Neural cell (in vitro differentiated cells): Measurements from ENCODE around the gene ALG6. TPM values are rescaled to one million over a fixed set of nuclear protein-coding genes. Genes with fewer than 3 reads are reported as not detected.
A peak's percentile ranks its signal among the peaks of the same experiment; 100 is the strongest.

Source experiments
- H2AFZ ChIP-seq: fragments of 200-600, 300-800 bp; sonication (generic), shearing (Covaris generic); 2 replicates; pipeline ENCODE4 v1.6.0; 2014; ENCODE audit warnings: low read depth, mild to moderate bottlenecking, antibody characterized with exemption, low read length, moderate library complexity
- H3F3A ChIP-seq: fragments of 200-600 bp; shearing (Covaris generic); 2 replicates; pipeline ENCODE4 v1.6.1; 2016; ENCODE audit warnings: mild to moderate bottlenecking, moderate library complexity, mixed read lengths, antibody characterized with exemption, low read length; ENCODE audit not compliant: insufficient read depth, poor library complexity, severe bottlenecking
- H3K27ac ChIP-seq: fragments of 200-600, 300-800 bp; sonication (generic), shearing (Covaris generic); 2 replicates; pipeline ENCODE4 v1.5.1; 2014; ENCODE audit warnings: mild to moderate bottlenecking, low read length, moderate library complexity
- H3K27me3 ChIP-seq: fragments of 300-800, 200-600 bp; sonication (generic), shearing (Covaris generic); 2 replicates; pipeline ENCODE4 v1.6.0; 2014; ENCODE audit warnings: mild to moderate bottlenecking, low read depth, low read length, moderate library complexity; ENCODE audit not compliant: insufficient read depth
- H3K36me3 ChIP-seq: fragments of 300-800, 200-600 bp; sonication (generic), shearing (Covaris generic); 2 replicates; pipeline ENCODE4 v1.5.1; 2014; ENCODE audit warnings: mild to moderate bottlenecking, antibody characterized with exemption, low read length, moderate library complexity; ENCODE audit not compliant: insufficient read depth
- H3K4me2 ChIP-seq: fragments of 300-800, 200-600 bp; sonication (generic), shearing (Covaris generic); 2 replicates; pipeline ENCODE4 v1.6.0; 2014; ENCODE audit warnings: mild to moderate bottlenecking, low read length
- H3K4me3 ChIP-seq: fragments of 300-800, 200-600 bp; sonication (generic), shearing (Covaris generic); 2 replicates; pipeline ENCODE4 v1.5.1; 2014; ENCODE audit warnings: mild to moderate bottlenecking, low read length, moderate library complexity
- H3K79me2 ChIP-seq: fragments of 200-600 bp; shearing (Covaris generic); replicated peaks from 2 replicates; pipeline ENCODE4 v1.6.0; 2014; ENCODE audit warnings: mild to moderate bottlenecking, low read length, moderate library complexity; ENCODE audit not compliant: insufficient read depth
- H3K9ac ChIP-seq: fragments of 300-800, 200-600 bp; sonication (generic), shearing (Covaris generic); 2 replicates; pipeline ENCODE4 v1.6.1; 2016; ENCODE audit warnings: mild to moderate bottlenecking, low read length, mixed read lengths
- H3K9me2 ChIP-seq: fragments of 200-600 bp; shearing (Covaris generic); 2 replicates; pipeline ENCODE4 v1.6.1; 2016; ENCODE audit warnings: mild to moderate bottlenecking, low read length, mixed read lengths; ENCODE audit not compliant: insufficient read depth
- H3K9me3 ChIP-seq: fragments of 200-600, 300-800 bp; sonication (generic), shearing (Covaris generic); 2 replicates; pipeline ENCODE4 v1.6.1; 2016; ENCODE audit warnings: mild to moderate bottlenecking, mixed run types, low read length, moderate library complexity, mixed read lengths
- H4K20me1 ChIP-seq: fragments of 200-600 bp; shearing (Covaris generic); 2 replicates; pipeline ENCODE4 v1.6.1; 2016; ENCODE audit warnings: mild to moderate bottlenecking, mixed run types; ENCODE audit not compliant: insufficient read depth
- EP300 ChIP-seq: fragments of 450-650 bp; conservative IDR thresholded peaks from 2 replicates; pipeline ENCODE4 v1.6.1; 2014; ENCODE audit warnings: antibody characterized with exemption, mild to moderate bottlenecking, moderate library complexity; ENCODE audit not compliant: poor library complexity, severe bottlenecking
- MXI1 ChIP-seq: fragments of 450-650 bp; conservative IDR thresholded peaks from 2 replicates; pipeline ENCODE4 v1.6.1; 2014; ENCODE audit warnings: antibody characterized with exemption, mild to moderate bottlenecking; ENCODE audit not compliant: poor library complexity, severe bottlenecking
- POLR2AphosphoS5 ChIP-seq: IDR thresholded peaks from 2 replicates; pipeline ENCODE4 v1.6.1; 2012
- RAD21 ChIP-seq: fragments of 450-650 bp; conservative IDR thresholded peaks from 2 replicates; pipeline ENCODE4 v1.6.1; 2014; ENCODE audit warnings: antibody characterized with exemption, mild to moderate bottlenecking, moderate library complexity
- polyA plus RNA-seq: library from polyadenylated mRNA; depleted of rRNA; stranded (reverse); fragments of >200 nt; gene quantifications from 2 replicates; pipeline ENCODE4 v1.2.3, GENCODE V29; 2014
- small RNA-seq, 3 experiments: library from RNA; depleted of rRNA; stranded (forward); fragments of <200 nt; gene quantifications; one replicate each; pipeline ENCODE3, GENCODE V24; 2012

The ALG6 gene
- polyA plus RNA-seq, 1 donor from 2014 or later = 46.8 TPM

GRCh38 chr1:63487336-63488065 is 120.1 kb downstream of the ALG6 start:
- Histone ChIP-seq H3K79me2 (no peaks in the 10 kb centered on the region), H3K27me3 (no peaks in the 10 kb centered on the region), H3K4me3 (no peak overlapping the region), H3K9me3 (no peaks in the 10 kb centered on the region), H3F3A (no peaks in the 10 kb centered on the region), H3K9ac (no peak overlapping the region), H3K4me2 (no peak overlapping the region), H3K36me3 (no peaks in the 10 kb centered on the region), H2AFZ (no peak overlapping the region), H3K27ac (no peak overlapping the region), H4K20me1 (no peaks in the 10 kb centered on the region), H3K9me2 (peaks cover 4% of the 10 kb centered on the region)
- TF ChIP-seq POLR2AphosphoS5 (peak; percentile 40), RAD21 (no peak), EP300 (no peak), MXI1 (no peak)

Small RNAs within 50 kb of the gene (small RNA-seq; reads per million reads assigned to genes)
- gene MIR6068 = 0 reads per million in 3 experiments
- 0 to 1.2 (median 0) reads per million in 3 experiments for gene RF00019

Other genes starting within 250 kb of the ALG6 start
- 0.14 TPM in 1 of 2 replicates, not detected in the other for gene FOXD3, start 45.1 kb upstream of the ALG6 start, polyA plus RNA-seq
- gene ITGB3BP, start 155.6 kb downstream of the ALG6 start, polyA plus RNA-seq = 24.8 and 29.0 TPM in 2 replicates
- gene EFCAB7, start 155.9 kb downstream of the ALG6 start, polyA plus RNA-seq = 62.9 and 72.9 TPM in 2 replicates
- gene PGM1, start 225.8 kb downstream of the ALG6 start, polyA plus RNA-seq = 2.9 and 3.4 TPM in 2 replicates